Nephron progenitor cell (in vitro differentiated cells): ENCODE data around the gene DAB1.
"Not testable (repeated sequence)": the region's sequence is repeated elsewhere in the genome, so short reads cannot be mapped to it uniquely, and the experiment has no call there.

Experiments
- DNase-seq: peaks from one replicate; pipeline ENCODE4 v3.0.0; 2021
- H3K27ac Mint-ChIP-seq: 2 replicates; pipeline ENCODE4 v1.8.0; 2021; ENCODE audit warnings: mild to moderate bottlenecking, moderate library complexity, mixed read lengths
- H3K27me3 Mint-ChIP-seq: 2 replicates; pipeline ENCODE4 v1.8.0; 2021; ENCODE audit warnings: mild to moderate bottlenecking, low read depth, mixed read lengths; ENCODE audit not compliant: poor library complexity
- H3K36me3 Mint-ChIP-seq: 2 replicates; pipeline ENCODE4 v1.8.0; 2021; ENCODE audit warnings: low read depth, mixed read lengths
- H3K4me1 Mint-ChIP-seq: 2 replicates; pipeline ENCODE4 v1.8.0; 2021; ENCODE audit warnings: mixed read lengths
- H3K4me3 Mint-ChIP-seq: 2 replicates; pipeline ENCODE4 v1.8.0; 2021; ENCODE audit warnings: mild to moderate bottlenecking, moderate library complexity, mixed read lengths
- H3K9me3 Mint-ChIP-seq: 2 replicates; pipeline ENCODE4 v1.8.0; 2021; ENCODE audit warnings: mild to moderate bottlenecking, moderate library complexity, mixed read lengths
- CTCF ChIP-seq: fragments of 200-600 bp; sonication (generic); IDR thresholded peaks from 2 replicates; pipeline ENCODE4 v1.5.0; 2021; ENCODE audit warnings: antibody characterized with exemption

DAB1 gene

GRCh38 chr1:57094749-57095148 lies 329.1 kb downstream of the DAB1 start:
- H3K27ac Mint-ChIP-seq, result no peak overlapping the region
- DNase-seq, result no peak
- H3K36me3 Mint-ChIP-seq, result no peaks in the 10 kb centered on the region
- no peak overlapping the region for H3K4me3 Mint-ChIP-seq
- no peaks in the 10 kb centered on the region for H3K4me1 Mint-ChIP-seq
- no peaks in the 10 kb centered on the region for H3K27me3 Mint-ChIP-seq
- no peaks in the 10 kb centered on the region for H3K9me3 Mint-ChIP-seq
- no peak for TF ChIP-seq CTCF

GRCh38 chr1:57093122-57093521 lies 330.7 kb downstream of the DAB1 start:
- peaks cover 6% of the 10 kb centered on the region for H3K4me1 Mint-ChIP-seq
- TF ChIP-seq CTCF, result no peak

GRCh38 chr1:57091642-57092041 lies 332.2 kb downstream of the DAB1 start:
- no peaks in the 10 kb centered on the region for H3K9me3 Mint-ChIP-seq
- H3K4me1 Mint-ChIP-seq, result peaks cover 7% of the 10 kb centered on the region
- TF ChIP-seq CTCF, result no peak
- H3K4me3 Mint-ChIP-seq, result no peak overlapping the region
- no peak for DNase-seq
- H3K36me3 Mint-ChIP-seq, result no peaks in the 10 kb centered on the region
- peaks cover 11% of the 10 kb centered on the region for H3K27me3 Mint-ChIP-seq
- no peak overlapping the region for H3K27ac Mint-ChIP-seq

More at GRCh38 chr1:57093122-57093521, 330.7 kb downstream of the DAB1 start:
- Mint-ChIP-seq H3K9me3 (no peaks in the 10 kb centered on the region), H3K4me3 (no peak overlapping the region), H3K27ac (no peak overlapping the region), H3K36me3 (no peaks in the 10 kb centered on the region), H3K27me3 (peaks cover 7% of the 10 kb centered on the region)
- DNase-seq, result no peak

GRCh38 chr1:57089855-57090254 lies 334.0 kb downstream of the DAB1 start:
- H3K4me3 Mint-ChIP-seq, result no peak overlapping the region
- H3K27me3 Mint-ChIP-seq, result peaks cover 11% of the 10 kb centered on the region
- no peak for DNase-seq
- no peak overlapping the region for H3K27ac Mint-ChIP-seq
- peaks cover 23% of the 10 kb centered on the region for H3K4me1 Mint-ChIP-seq
- H3K36me3 Mint-ChIP-seq, result no peaks in the 10 kb centered on the region
- H3K9me3 Mint-ChIP-seq, result no peaks in the 10 kb centered on the region
- TF ChIP-seq CTCF, result no peak

- H3K27me3 Mint-ChIP-seq, result peaks cover 16% of the 10 kb centered on the region
- peaks cover 27% of the 10 kb centered on the region for H3K4me1 Mint-ChIP-seq
- H3K27ac Mint-ChIP-seq, result no peak overlapping the region
- no peak for DNase-seq
- H3K4me3 Mint-ChIP-seq, result no peak overlapping the region
- no peak for TF ChIP-seq CTCF
- H3K9me3 Mint-ChIP-seq, result no peaks in the 10 kb centered on the region
- H3K36me3 Mint-ChIP-seq, result no peaks in the 10 kb centered on the region
Measured at GRCh38 chr1:57089221-57089620, 334.6 kb downstream of the DAB1 start.

GRCh38 chr1:57088653-57089052 lies 335.2 kb downstream of the DAB1 start:
- Mint-ChIP-seq H3K9me3 (no peaks in the 10 kb centered on the region), H3K4me3 (no peak overlapping the region), H3K4me1 (peaks cover 27% of the 10 kb centered on the region), H3K36me3 (no peaks in the 10 kb centered on the region), H3K27me3 (peaks cover 16% of the 10 kb centered on the region), H3K27ac (no peak overlapping the region)
- TF ChIP-seq CTCF, result no peak
- no peak for DNase-seq

- peaks cover 27% of the 10 kb centered on the region for H3K4me1 Mint-ChIP-seq
- not testable (repeated sequence) for H3K4me3 Mint-ChIP-seq, H3K9me3 Mint-ChIP-seq, H3K27ac Mint-ChIP-seq, DNase-seq, H3K36me3 Mint-ChIP-seq
- peaks cover 19% of the 10 kb centered on the region for H3K27me3 Mint-ChIP-seq
Measured at GRCh38 chr1:57087660-57088059, 336.2 kb downstream of the DAB1 start.
